Parathyroid adenoma (tissue), 2 donors: Measurements from ENCODE around the gene RAB24.

ENCODE experiments used
- H2AFZ ChIP-seq: fragments of 300-600 bp; sonication (generic); one replicate; pipeline ENCODE4 v1.7.0; 2017; ENCODE audit warnings: antibody characterized with exemption, mild to moderate bottlenecking
- H3K27ac ChIP-seq: fragments of 300-600 bp; sonication (generic); one replicate; pipeline ENCODE4 v1.7.0; 2017
- H3K27me3 ChIP-seq: fragments of 300-600 bp; sonication (generic); one replicate; pipeline ENCODE4 v1.7.0; 2017; ENCODE audit warnings: low read length; ENCODE audit not compliant: control insufficient read depth, insufficient read depth
- H3K36me3 ChIP-seq: fragments of 300-600 bp; sonication (generic); one replicate; pipeline ENCODE4 v1.7.0; 2017; ENCODE audit warnings: low read length; ENCODE audit not compliant: control insufficient read depth, insufficient read depth
- H3K4me1 ChIP-seq: fragments of 300-600 bp; sonication (generic); one replicate; pipeline ENCODE4 v1.7.0; 2017; ENCODE audit warnings: control low read depth
- H3K4me2 ChIP-seq: fragments of 300-600 bp; sonication (generic); one replicate; pipeline ENCODE4 v1.7.0; 2017; ENCODE audit warnings: low read length
- H3K4me3 ChIP-seq: fragments of 300-600 bp; sonication (generic); one replicate; pipeline ENCODE4 v1.7.0; 2017; ENCODE audit warnings: low read depth, low read length
- H3K79me2 ChIP-seq: fragments of 300-600 bp; sonication (generic); one replicate; pipeline ENCODE4 v1.7.0; 2017; ENCODE audit warnings: control low read depth
- H3K9ac ChIP-seq: fragments of 300-600 bp; sonication (generic); one replicate; pipeline ENCODE4 v1.7.0; 2017; ENCODE audit warnings: mild to moderate bottlenecking
- H3K9me3 ChIP-seq: fragments of 300-600 bp; sonication (generic); one replicate; pipeline ENCODE4 v1.7.0; 2017; ENCODE audit warnings: low read length; ENCODE audit not compliant: control insufficient read depth
- TF ChIP-seq, protein P1 (sequence below): fragments of 300-600 bp; sonication (generic); IDR thresholded peaks from one replicate; pipeline ENCODE4 v1.7.0; 2017; ENCODE audit warnings: antibody characterized with exemption, mild to moderate bottlenecking
- donor health status: primary hyperparathyroidism.

Gene RAB24

DNA sequence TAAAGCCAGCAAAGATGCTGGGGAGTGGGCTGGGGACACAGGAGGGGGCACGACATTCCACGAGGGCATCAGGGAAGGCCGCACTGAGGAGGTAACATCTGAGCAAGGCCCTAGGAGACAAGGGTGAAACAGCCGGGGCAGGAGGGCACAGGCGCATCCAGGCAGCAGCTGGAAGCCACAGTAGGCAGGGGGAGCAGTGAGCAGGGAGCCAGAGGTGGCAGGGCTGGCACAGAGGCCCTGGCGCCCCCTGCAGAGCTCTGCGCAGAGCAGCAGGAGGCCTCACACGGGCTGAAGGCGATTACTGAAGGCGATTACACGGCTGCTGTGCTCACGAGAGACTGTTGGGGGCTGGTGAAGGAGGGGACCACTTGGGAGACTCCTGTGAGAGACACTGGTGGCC is 32.6 kb upstream of the RAB24 start:
- Histone ChIP-seq H3K4me1 (no peaks in the 10 kb centered on the region), H3K4me2 (no peak overlapping the region), H3K4me3 (no peak overlapping the region), H3K36me3 (no peaks in the 10 kb centered on the region), H3K9ac (no peak overlapping the region), H2AFZ (no peak overlapping the region), H3K9me3 (no peaks in the 10 kb centered on the region), H3K27me3 (no peaks in the 10 kb centered on the region), H3K27ac (no peak overlapping the region), H3K79me2 (peaks cover 45% of the 10 kb centered on the region)
- TF ChIP-seq, protein P1, sequence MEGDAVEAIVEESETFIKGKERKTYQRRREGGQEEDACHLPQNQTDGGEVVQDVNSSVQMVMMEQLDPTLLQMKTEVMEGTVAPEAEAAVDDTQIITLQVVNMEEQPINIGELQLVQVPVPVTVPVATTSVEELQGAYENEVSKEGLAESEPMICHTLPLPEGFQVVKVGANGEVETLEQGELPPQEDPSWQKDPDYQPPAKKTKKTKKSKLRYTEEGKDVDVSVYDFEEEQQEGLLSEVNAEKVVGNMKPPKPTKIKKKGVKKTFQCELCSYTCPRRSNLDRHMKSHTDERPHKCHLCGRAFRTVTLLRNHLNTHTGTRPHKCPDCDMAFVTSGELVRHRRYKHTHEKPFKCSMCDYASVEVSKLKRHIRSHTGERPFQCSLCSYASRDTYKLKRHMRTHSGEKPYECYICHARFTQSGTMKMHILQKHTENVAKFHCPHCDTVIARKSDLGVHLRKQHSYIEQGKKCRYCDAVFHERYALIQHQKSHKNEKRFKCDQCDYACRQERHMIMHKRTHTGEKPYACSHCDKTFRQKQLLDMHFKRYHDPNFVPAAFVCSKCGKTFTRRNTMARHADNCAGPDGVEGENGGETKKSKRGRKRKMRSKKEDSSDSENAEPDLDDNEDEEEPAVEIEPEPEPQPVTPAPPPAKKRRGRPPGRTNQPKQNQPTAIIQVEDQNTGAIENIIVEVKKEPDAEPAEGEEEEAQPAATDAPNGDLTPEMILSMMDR, result peak; percentile 6

DNA sequence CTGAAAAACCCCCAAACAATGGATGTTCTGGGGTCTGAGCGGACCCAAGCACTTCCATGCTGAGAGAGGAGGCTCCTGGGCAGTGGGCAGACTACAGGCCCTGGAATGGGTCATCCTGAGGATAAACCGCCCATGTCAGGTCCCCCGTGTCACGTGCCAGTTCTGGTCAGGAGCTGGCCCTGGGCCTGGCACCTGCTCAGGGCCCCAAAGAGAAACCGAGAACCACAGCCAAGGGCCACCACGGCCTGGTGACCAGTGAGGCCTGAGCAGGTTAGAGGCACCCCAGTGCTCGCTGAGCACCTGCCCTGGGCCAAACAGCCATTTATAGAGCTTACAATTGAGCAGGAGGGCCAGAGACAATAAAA is 32.2 kb upstream of the RAB24 start:
- H3K27ac ChIP-seq, result no peak overlapping the region
- H3K9me3 ChIP-seq, result no peaks in the 10 kb centered on the region
- no peak overlapping the region for H3K4me3 ChIP-seq
- H3K36me3 ChIP-seq, result no peaks in the 10 kb centered on the region
- peaks cover 42% of the 10 kb centered on the region for H3K79me2 ChIP-seq
- no peak overlapping the region for H2AFZ ChIP-seq
- no peaks in the 10 kb centered on the region for H3K4me1 ChIP-seq
- TF ChIP-seq, protein P1, result no peak
- H3K4me2 ChIP-seq, result no peak overlapping the region
- H3K27me3 ChIP-seq, result no peaks in the 10 kb centered on the region
- no peak overlapping the region for H3K9ac ChIP-seq

DNA sequence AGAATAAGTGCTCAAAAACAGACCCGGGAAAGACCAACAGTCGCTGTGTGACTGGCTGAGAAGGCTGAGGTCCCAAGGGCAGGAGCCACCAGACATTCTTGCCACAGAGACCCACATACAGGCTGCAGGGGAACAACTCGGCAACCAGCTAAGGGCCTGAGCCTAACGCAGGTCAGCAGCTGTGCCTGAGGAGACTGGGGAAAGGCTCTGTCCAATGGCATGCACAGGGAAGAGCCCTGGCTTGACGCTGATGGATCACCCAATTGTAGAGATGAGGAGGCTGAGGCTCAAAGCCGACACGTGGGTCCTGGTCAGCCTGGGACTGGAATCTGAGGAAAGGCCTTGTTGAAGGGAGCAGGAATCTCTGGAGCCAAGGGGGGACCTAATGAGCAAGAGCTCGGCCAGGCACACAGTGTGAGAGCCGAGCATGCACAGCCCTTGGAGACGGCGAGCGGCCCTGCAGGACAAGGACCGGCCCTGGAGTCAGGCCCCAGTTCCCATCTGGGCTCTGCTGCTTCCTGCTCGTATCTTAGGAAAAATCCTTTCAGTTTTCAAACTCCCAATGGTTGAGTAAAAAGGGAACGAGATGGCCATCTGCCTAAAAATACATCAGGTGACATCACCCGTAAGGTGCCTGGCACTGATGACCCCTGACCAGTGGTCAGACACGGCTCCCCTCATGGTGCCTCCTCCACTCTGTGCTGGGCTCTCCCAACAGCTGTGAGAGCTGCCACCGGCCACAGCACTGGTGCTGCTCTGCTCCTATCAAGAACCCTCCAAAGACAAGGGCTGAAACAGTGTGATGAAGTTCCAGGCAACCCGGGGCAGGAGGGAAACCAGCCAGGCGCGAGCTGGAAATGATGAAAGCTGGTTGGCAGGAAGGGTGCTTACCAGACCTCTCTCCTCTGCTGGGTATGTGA is 31.5 kb upstream of the RAB24 start:
- no peaks in the 10 kb centered on the region for H3K4me1 ChIP-seq
- H3K27ac ChIP-seq, result no peak overlapping the region
- no peak overlapping the region for H3K4me3 ChIP-seq
- no peaks in the 10 kb centered on the region for H3K36me3 ChIP-seq
- no peaks in the 10 kb centered on the region for H3K27me3 ChIP-seq
- no peak overlapping the region for H3K9ac ChIP-seq
- TF ChIP-seq, protein P1, result no peak
- H2AFZ ChIP-seq, result no peak overlapping the region
- H3K4me2 ChIP-seq, result no peak overlapping the region
- H3K79me2 ChIP-seq, result peaks cover 35% of the 10 kb centered on the region
- H3K9me3 ChIP-seq, result no peaks in the 10 kb centered on the region

DNA sequence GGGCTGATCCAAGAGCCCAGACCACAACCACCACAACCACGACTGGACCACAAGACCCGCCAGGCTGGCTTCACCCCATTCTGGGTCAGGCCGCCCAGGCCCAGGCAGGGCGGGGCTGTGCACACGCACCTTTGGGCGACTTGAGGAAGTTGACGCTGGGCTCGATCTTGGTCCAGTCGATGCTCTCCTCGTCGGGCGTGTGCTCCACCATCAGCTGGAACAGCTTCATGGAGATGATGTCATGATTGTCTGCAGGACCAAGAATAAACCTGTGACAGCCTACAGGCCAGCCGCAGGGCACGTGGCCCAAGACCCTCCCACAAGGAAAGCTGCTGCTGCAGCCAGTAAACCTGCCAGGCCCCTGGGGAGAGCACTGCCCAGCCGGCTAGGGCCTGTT is 30.6 kb upstream of the RAB24 start:
- no peaks in the 10 kb centered on the region for H3K4me1 ChIP-seq
- peaks cover 30% of the 10 kb centered on the region for H3K79me2 ChIP-seq
- no peak overlapping the region for H3K27ac ChIP-seq
- H3K4me2 ChIP-seq, result no peak overlapping the region
- H3K27me3 ChIP-seq, result no peaks in the 10 kb centered on the region
- H3K9ac ChIP-seq, result no peak overlapping the region
- H2AFZ ChIP-seq, result no peak overlapping the region
- H3K4me3 ChIP-seq, result no peak overlapping the region
- no peaks in the 10 kb centered on the region for H3K9me3 ChIP-seq
- no peaks in the 10 kb centered on the region for H3K36me3 ChIP-seq
- TF ChIP-seq, protein P1, result no peak
